Liver (tissue), 9 donors: Measurements from ENCODE around the gene PCBP2. TPM values are rescaled to one million over a fixed set of nuclear protein-coding genes. Genes with fewer than 3 reads are reported as not detected.

Source experiments
- DNase-seq: peaks from one replicate; pipeline ENCODE4 v3.0.0-alpha.2; 2017; ENCODE audit warnings: low spot score
- H3K27ac ChIP-seq, 2 donors: one replicate each; pipeline ENCODE4 v1.7.0; 2013; ENCODE audit warnings: inconsistent platforms in 2 of 2, low read length in 2 of 2, control low read depth in 1 of 2, low read depth in 1 of 2, mild to moderate bottlenecking in 1 of 2
- H3K27me3 ChIP-seq, 4 donors: one replicate each; pipeline versions ENCODE4 v1.6.1 to v1.7.0; 2013; ENCODE audit warnings: low read length in 3 of 4, inconsistent platforms in 1 of 4, mild to moderate bottlenecking in 1 of 4, moderate library complexity in 1 of 4; ENCODE audit not compliant: control insufficient read depth in 4 of 4, insufficient read depth in 4 of 4
- H3K36me3 ChIP-seq, 4 donors: one replicate each; pipeline versions ENCODE4 v1.6.1 to v1.7.0; 2013; ENCODE audit warnings: low read length in 3 of 4, mild to moderate bottlenecking in 3 of 4, low read depth in 1 of 4, moderate library complexity in 1 of 4; ENCODE audit not compliant: control insufficient read depth in 4 of 4, insufficient read depth in 3 of 4
- H3K4me1 ChIP-seq, 4 donors: one replicate each; pipeline versions ENCODE4 v1.6.1 to v1.7.0; 2013; ENCODE audit warnings: low read length in 3 of 4, mild to moderate bottlenecking in 3 of 4, moderate library complexity in 1 of 4; ENCODE audit not compliant: control insufficient read depth in 4 of 4, insufficient read depth in 4 of 4
- H3K4me3 ChIP-seq, 3 donors: one replicate each; pipeline versions ENCODE4 v1.6.1 to v1.7.0; 2013; ENCODE audit warnings: low read length in 3 of 3, control low read depth in 1 of 3, low read depth in 1 of 3, mild to moderate bottlenecking in 1 of 3
- H3K9ac ChIP-seq, 2 donors: one replicate each; pipeline ENCODE4 v1.7.0; 2013; ENCODE audit warnings: low read length in 2 of 2, mild to moderate bottlenecking in 2 of 2, moderate library complexity in 2 of 2, control low read depth in 1 of 2, low read depth in 1 of 2
- H3K9me3 ChIP-seq, 4 donors: one replicate each; pipeline versions ENCODE4 v1.6.1 to v1.7.0; 2013; ENCODE audit warnings: low read length in 3 of 4; ENCODE audit not compliant: control insufficient read depth in 4 of 4
- EGR1 ChIP-seq, 2 donors: IDR thresholded peaks; 2 replicates each; pipeline ENCODE4 v1.6.1; 2016 to 2018; ENCODE audit warnings: antibody characterized with exemption in 2 of 2, low read depth in 2 of 2
- FOXA1 ChIP-seq: IDR thresholded peaks from 2 replicates; pipeline ENCODE4 v1.6.1; 2016; ENCODE audit warnings: antibody characterized with exemption
- FOXA2 ChIP-seq: IDR thresholded peaks from 2 replicates; pipeline ENCODE4 v1.6.1; 2016; ENCODE audit warnings: antibody characterized with exemption
- GABPA ChIP-seq, 2 donors: IDR thresholded peaks in 1 of 2; conservative IDR thresholded peaks in 1 of 2; 2 replicates each; pipeline ENCODE4 v1.6.1; 2016; ENCODE audit warnings: antibody characterized with exemption in 2 of 2, mild to moderate bottlenecking in 1 of 2, moderate library complexity in 1 of 2
- HNF4A ChIP-seq, 2 donors: conservative IDR thresholded peaks; 2 replicates each; pipeline ENCODE4 v1.6.1; 2016; ENCODE audit warnings: antibody characterized with exemption in 2 of 2, mild to moderate bottlenecking in 2 of 2
- HNF4G ChIP-seq: IDR thresholded peaks from 2 replicates; pipeline ENCODE4 v1.6.1; 2016; ENCODE audit warnings: antibody characterized with exemption
- JUND ChIP-seq, 2 donors: IDR thresholded peaks; 2 replicates each; pipeline ENCODE4 v1.6.1; 2016; ENCODE audit warnings: antibody characterized with exemption in 2 of 2
- NR2F2 ChIP-seq: IDR thresholded peaks from 2 replicates; pipeline ENCODE4 v1.6.1; 2016; ENCODE audit warnings: antibody characterized with exemption
- RAD21 ChIP-seq, 2 donors: IDR thresholded peaks; 2 replicates each; pipeline ENCODE4 v1.6.1; 2016; ENCODE audit warnings: antibody characterized with exemption in 2 of 2, mild to moderate bottlenecking in 2 of 2
- RXRA ChIP-seq, 2 donors: IDR thresholded peaks; 2 replicates each; pipeline ENCODE4 v1.6.1; 2017 to 2018; ENCODE audit warnings: antibody characterized with exemption in 2 of 2, mild to moderate bottlenecking in 1 of 2
- SP1 ChIP-seq: IDR thresholded peaks from 2 replicates; pipeline ENCODE4 v1.6.1; 2018; ENCODE audit warnings: antibody characterized with exemption, mild to moderate bottlenecking
- TAF1 ChIP-seq: conservative IDR thresholded peaks from 2 replicates; pipeline ENCODE4 v1.6.1; 2016; ENCODE audit warnings: antibody characterized with exemption, mild to moderate bottlenecking
- YY1 ChIP-seq: IDR thresholded peaks from 2 replicates; pipeline ENCODE4 v1.6.1; 2016; ENCODE audit warnings: antibody characterized with exemption, mild to moderate bottlenecking
- WGBS: extraction: QIAGEN DNeasy Blood & Tissue Kit; methylation state at CpG from one replicate; pipeline ENCODE4 v1.1.7; 2013; 5-methylcytosine and 5-hydroxymethylcytosine counted together
- polyA plus RNA-seq, 2 donors: library from polyadenylated mRNA; stranded (reverse) in 1 of 2; unstranded in 1 of 2; fragments of 200-250 nt in 1 of 2; fragments of >200 nt in 1 of 2; fragmentation: Nextera tagmentation in 1 of 2; extraction: Ambion mirVana in 1 of 2; gene quantifications; one replicate each; pipeline versions ENCODE4 v1.2.1 to v1.2.3, GENCODE V29; 2013 to 2015
- total RNA-seq, 2 donors: library from RNA; depleted of rRNA; stranded (reverse); fragments of >200 nt; gene quantifications; one replicate each; pipeline ENCODE4 v1.2.3, GENCODE V29; 2014
- TF ChIP-seq, protein P1 (sequence below): IDR thresholded peaks from 2 replicates; pipeline ENCODE4 v1.6.1; 2016; ENCODE audit warnings: antibody characterized with exemption
- TF ChIP-seq, protein P2 (sequence below): IDR thresholded peaks from 2 replicates; pipeline ENCODE4 v1.6.1; 2016; ENCODE audit warnings: antibody characterized with exemption, mild to moderate bottlenecking
- TF ChIP-seq, protein P3 (sequence below): IDR thresholded peaks from 2 replicates; pipeline ENCODE4 v1.6.1; 2016; ENCODE audit warnings: antibody characterized with exemption
- TF ChIP-seq, protein P4 (sequence below): fragments of 150-350 bp; IDR thresholded peaks from 2 replicates; pipeline ENCODE4 v1.5.1; 2017; ENCODE audit warnings: improper control_type of control experiment, low read depth, low read length; ENCODE audit not compliant: missing input control
- TF ChIP-seq, protein P5 (sequence below): IDR thresholded peaks from 2 replicates; pipeline ENCODE4 v1.6.1; 2016; ENCODE audit warnings: antibody characterized with exemption
- donor health status: healthy.
- donor health status: healthy.
- donor health status: healthy.
- donor health status: healthy.
- donor health status: healthy.

Gene PCBP2
- total and polyA plus RNA-seq, 4 donors = 130 to 377 (median 223) TPM

DNA sequence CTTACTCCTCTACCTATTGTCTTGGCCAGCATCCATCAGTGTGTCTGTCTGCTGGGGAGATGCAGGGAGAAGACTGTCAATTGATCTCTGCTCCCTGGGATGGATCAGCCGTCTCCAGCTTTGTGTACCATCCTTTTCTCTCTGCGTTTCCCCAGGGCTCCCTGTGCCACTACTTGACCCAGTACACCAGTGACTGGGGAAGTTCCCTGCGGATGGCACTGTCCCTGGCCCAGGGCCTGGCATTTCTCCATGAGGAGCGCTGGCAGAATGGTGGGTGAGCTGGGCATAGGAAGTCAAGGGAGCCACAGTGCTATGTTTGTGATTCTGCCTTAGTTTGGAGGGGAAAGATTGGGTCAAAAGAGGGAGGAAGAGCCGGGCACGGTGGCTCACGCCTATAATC lies 23.2 kb upstream of the PCBP2 start:
- WGBS = 91% methylated on average over 7 of the region's 7 CpGs
- no peaks in the 10 kb centered on the region for H3K9me3 ChIP-seq
- no peak overlapping the region for H3K27ac ChIP-seq
- no peak for DNase-seq
- H3K27me3 ChIP-seq = no peaks in the 10 kb centered on the region
- H3K4me3 ChIP-seq = no peak overlapping the region
- H3K4me1 ChIP-seq = peaks cover 0 to 4% (median 0%) of the 10 kb centered on the region in 4 donors
- no peak overlapping the region for H3K9ac ChIP-seq
- TF ChIP-seq TAF1 = no peak
- TF ChIP-seq, protein P1, sequence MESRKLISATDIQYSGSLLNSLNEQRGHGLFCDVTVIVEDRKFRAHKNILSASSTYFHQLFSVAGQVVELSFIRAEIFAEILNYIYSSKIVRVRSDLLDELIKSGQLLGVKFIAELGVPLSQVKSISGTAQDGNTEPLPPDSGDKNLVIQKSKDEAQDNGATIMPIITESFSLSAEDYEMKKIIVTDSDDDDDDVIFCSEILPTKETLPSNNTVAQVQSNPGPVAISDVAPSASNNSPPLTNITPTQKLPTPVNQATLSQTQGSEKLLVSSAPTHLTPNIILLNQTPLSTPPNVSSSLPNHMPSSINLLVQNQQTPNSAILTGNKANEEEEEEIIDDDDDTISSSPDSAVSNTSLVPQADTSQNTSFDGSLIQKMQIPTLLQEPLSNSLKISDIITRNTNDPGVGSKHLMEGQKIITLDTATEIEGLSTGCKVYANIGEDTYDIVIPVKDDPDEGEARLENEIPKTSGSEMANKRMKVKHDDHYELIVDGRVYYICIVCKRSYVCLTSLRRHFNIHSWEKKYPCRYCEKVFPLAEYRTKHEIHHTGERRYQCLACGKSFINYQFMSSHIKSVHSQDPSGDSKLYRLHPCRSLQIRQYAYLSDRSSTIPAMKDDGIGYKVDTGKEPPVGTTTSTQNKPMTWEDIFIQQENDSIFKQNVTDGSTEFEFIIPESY = no peak
- no peak for TF ChIP-seq GABPA (IDR thresholded peaks at IDR 0.05 in 1 of 2, conservative IDR thresholded peaks at IDR 0.05 in 1 of 2)
- TF ChIP-seq RAD21 (IDR thresholded peaks at IDR 0.05) = no peak
- TF ChIP-seq FOXA1 = no peak
- TF ChIP-seq, protein P2, sequence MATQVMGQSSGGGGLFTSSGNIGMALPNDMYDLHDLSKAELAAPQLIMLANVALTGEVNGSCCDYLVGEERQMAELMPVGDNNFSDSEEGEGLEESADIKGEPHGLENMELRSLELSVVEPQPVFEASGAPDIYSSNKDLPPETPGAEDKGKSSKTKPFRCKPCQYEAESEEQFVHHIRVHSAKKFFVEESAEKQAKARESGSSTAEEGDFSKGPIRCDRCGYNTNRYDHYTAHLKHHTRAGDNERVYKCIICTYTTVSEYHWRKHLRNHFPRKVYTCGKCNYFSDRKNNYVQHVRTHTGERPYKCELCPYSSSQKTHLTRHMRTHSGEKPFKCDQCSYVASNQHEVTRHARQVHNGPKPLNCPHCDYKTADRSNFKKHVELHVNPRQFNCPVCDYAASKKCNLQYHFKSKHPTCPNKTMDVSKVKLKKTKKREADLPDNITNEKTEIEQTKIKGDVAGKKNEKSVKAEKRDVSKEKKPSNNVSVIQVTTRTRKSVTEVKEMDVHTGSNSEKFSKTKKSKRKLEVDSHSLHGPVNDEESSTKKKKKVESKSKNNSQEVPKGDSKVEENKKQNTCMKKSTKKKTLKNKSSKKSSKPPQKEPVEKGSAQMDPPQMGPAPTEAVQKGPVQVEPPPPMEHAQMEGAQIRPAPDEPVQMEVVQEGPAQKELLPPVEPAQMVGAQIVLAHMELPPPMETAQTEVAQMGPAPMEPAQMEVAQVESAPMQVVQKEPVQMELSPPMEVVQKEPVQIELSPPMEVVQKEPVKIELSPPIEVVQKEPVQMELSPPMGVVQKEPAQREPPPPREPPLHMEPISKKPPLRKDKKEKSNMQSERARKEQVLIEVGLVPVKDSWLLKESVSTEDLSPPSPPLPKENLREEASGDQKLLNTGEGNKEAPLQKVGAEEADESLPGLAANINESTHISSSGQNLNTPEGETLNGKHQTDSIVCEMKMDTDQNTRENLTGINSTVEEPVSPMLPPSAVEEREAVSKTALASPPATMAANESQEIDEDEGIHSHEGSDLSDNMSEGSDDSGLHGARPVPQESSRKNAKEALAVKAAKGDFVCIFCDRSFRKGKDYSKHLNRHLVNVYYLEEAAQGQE = no peak
- TF ChIP-seq, protein P3, sequence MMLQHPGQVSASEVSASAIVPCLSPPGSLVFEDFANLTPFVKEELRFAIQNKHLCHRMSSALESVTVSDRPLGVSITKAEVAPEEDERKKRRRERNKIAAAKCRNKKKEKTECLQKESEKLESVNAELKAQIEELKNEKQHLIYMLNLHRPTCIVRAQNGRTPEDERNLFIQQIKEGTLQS = no peak
- TF ChIP-seq RXRA (IDR thresholded peaks at IDR 0.05) = no peak
- no peak for TF ChIP-seq FOXA2
- TF ChIP-seq YY1 = no peak
- TF ChIP-seq HNF4A (conservative IDR thresholded peaks at IDR 0.05) = no peak
- no peak for TF ChIP-seq HNF4G
- TF ChIP-seq, protein P4, sequence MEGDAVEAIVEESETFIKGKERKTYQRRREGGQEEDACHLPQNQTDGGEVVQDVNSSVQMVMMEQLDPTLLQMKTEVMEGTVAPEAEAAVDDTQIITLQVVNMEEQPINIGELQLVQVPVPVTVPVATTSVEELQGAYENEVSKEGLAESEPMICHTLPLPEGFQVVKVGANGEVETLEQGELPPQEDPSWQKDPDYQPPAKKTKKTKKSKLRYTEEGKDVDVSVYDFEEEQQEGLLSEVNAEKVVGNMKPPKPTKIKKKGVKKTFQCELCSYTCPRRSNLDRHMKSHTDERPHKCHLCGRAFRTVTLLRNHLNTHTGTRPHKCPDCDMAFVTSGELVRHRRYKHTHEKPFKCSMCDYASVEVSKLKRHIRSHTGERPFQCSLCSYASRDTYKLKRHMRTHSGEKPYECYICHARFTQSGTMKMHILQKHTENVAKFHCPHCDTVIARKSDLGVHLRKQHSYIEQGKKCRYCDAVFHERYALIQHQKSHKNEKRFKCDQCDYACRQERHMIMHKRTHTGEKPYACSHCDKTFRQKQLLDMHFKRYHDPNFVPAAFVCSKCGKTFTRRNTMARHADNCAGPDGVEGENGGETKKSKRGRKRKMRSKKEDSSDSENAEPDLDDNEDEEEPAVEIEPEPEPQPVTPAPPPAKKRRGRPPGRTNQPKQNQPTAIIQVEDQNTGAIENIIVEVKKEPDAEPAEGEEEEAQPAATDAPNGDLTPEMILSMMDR = no peak
- TF ChIP-seq NR2F2 = no peak
- no peak for TF ChIP-seq EGR1 (IDR thresholded peaks at IDR 0.05; ENCODE audit: low read depth in 2 of 2)
- TF ChIP-seq, protein P5, sequence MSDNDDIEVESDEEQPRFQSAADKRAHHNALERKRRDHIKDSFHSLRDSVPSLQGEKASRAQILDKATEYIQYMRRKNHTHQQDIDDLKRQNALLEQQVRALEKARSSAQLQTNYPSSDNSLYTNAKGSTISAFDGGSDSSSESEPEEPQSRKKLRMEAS = no peak
- no peak for TF ChIP-seq JUND (IDR thresholded peaks at IDR 0.05)
- TF ChIP-seq SP1 = no peak
- no peaks in the 10 kb centered on the region for H3K36me3 ChIP-seq

DNA sequence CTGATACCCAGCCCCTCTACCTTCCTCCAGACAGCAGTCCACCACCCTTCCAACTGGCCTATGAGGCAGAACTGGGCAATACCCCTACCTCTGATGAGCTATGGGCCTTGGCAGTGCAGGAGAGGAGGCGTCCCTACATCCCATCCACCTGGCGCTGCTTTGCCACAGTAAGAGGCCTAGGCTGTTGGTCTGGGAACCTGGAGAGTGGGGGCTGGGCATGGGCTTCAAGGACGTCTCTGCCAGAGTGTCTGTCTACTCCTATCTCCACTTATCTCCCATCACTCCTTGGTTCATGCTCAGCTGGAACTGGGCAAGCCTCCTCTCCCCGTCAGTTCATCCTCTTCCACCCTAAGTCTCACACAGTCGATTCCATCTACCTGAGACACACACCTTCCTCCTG lies 21.8 kb upstream of the PCBP2 start:
- H3K27me3 ChIP-seq = no peaks in the 10 kb centered on the region
- H3K4me1 ChIP-seq = no peaks in the 10 kb centered on the region
- 94% methylated on average over 5 of the region's 5 CpGs for WGBS
- no peak overlapping the region for H3K9ac ChIP-seq
- H3K36me3 ChIP-seq = no peaks in the 10 kb centered on the region
- H3K4me3 ChIP-seq = no peak overlapping the region
- no peak for DNase-seq
- H3K9me3 ChIP-seq = no peaks in the 10 kb centered on the region
- H3K27ac ChIP-seq = no peak overlapping the region
- TF ChIP-seq, protein P1 = no peak
- TF ChIP-seq, protein P5 = no peak
- TF ChIP-seq, protein P4 = no peak
- TF ChIP-seq JUND (IDR thresholded peaks at IDR 0.05) = no peak
- TF ChIP-seq FOXA1 = no peak
- TF ChIP-seq RAD21 (IDR thresholded peaks at IDR 0.05) = no peak
- no peak for TF ChIP-seq SP1
